ENCODE results near the gene DEPP1. TPM values are rescaled to one million over a fixed set of nuclear protein-coding genes. Genes with fewer than 3 reads are reported as not detected.

Gene DEPP1
- total and polyA plus RNA-seq, 7 donors = 16.0 to 294 (median 53.7) TPM

DNA sequence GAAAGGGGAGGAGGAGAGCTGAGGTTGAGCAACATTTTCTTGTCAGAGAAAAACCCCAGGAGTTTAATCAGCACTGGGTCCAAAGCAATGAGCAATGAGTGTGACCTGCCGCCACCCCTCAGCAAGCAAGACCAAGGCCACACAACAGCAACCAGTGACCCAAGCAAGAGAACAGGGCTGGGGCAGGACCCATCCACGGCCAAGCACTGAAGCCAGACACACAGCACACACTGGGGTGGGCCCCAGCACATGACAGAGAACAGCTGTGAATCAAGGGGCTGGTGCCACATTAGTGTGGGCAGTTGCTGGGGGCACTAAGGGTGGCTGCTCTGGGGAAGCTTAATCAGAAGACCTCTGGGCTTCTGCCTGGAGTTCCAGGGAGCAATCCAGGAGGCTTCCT lies 51.3 kb downstream of the DEPP1 start:
- Histone ChIP-seq H3K27ac (no peak overlapping the region), H3K27me3 (no peaks in the 10 kb centered on the region), H3K36me3 (no peaks in the 10 kb centered on the region), H3K9me3 (no peaks in the 10 kb centered on the region), H3K4me1 (peaks cover 0 to under 1% (median under 1%) of the 10 kb centered on the region in 4 donors), H3K4me3 (no peak overlapping the region)
- intact Hi-C loops (cut with DNase I) = no loop called here
- DNase-seq = peak; percentile 56
- WGBS, 2 donors = 81 to 82% methylated on average over 2 of the region's 2 CpGs
- TF ChIP-seq POLR2AphosphoS5 (IDR thresholded peaks at IDR 0.05) (no peak), POLR2A (IDR thresholded peaks at IDR 0.05) (no peak), EP300 (IDR thresholded peaks at IDR 0.05) (no peak)
- TF ChIP-seq, protein P1, sequence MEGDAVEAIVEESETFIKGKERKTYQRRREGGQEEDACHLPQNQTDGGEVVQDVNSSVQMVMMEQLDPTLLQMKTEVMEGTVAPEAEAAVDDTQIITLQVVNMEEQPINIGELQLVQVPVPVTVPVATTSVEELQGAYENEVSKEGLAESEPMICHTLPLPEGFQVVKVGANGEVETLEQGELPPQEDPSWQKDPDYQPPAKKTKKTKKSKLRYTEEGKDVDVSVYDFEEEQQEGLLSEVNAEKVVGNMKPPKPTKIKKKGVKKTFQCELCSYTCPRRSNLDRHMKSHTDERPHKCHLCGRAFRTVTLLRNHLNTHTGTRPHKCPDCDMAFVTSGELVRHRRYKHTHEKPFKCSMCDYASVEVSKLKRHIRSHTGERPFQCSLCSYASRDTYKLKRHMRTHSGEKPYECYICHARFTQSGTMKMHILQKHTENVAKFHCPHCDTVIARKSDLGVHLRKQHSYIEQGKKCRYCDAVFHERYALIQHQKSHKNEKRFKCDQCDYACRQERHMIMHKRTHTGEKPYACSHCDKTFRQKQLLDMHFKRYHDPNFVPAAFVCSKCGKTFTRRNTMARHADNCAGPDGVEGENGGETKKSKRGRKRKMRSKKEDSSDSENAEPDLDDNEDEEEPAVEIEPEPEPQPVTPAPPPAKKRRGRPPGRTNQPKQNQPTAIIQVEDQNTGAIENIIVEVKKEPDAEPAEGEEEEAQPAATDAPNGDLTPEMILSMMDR (IDR thresholded peaks at IDR 0.05) = no peak

DNA sequence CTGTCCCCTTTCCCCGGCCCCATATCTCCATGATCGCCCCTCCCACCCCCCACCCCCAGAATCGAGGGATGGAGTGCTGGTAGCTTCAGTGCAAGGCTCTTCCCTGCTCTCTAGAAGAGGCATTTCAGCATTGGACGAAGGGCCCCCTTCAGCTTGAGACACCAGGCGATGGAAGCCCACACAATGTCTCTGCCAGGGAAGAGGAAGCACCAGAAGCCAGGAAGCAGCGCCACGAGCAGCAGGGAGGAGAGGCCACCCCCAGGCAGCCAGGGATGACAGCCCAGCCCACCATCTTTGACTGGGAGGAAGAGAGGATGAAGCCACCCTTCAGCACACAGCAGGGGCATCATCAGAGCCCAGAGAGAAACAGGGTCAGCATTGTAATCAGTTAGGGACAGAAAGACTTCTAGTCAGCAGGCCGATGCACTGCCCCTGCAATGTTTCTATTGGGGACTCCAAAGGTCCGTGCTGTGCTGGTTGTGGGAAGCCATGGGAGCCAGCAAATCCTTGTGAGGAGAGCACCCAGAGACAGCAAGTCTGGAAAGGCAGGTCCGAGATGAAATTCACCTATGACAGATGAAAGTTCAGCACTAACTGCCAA lies 51.8 kb downstream of the DEPP1 start:
- peak; percentile 44 for DNase-seq
- Histone ChIP-seq H3K4me3 (no peak overlapping the region), H3K9me3 (no peaks in the 10 kb centered on the region), H3K27me3 (no peaks in the 10 kb centered on the region), H3K36me3 (no peaks in the 10 kb centered on the region), H3K27ac (no peak overlapping the region), H3K4me1 (no peaks in the 10 kb centered on the region)
- TF ChIP-seq EP300 (IDR thresholded peaks at IDR 0.05) (no peak), POLR2A (IDR thresholded peaks at IDR 0.05) (no peak), POLR2AphosphoS5 (IDR thresholded peaks at IDR 0.05) (no peak)
- TF ChIP-seq, protein P1 (IDR thresholded peaks at IDR 0.05) = no peak
- 75 to 78% methylated on average over 10 of the region's 10 CpGs for WGBS, 2 donors
- intact Hi-C loops (cut with DNase I) = no loop called here

Other genes starting within 250 kb of the DEPP1 start
- gene TMEM72, start 67.5 kb downstream of the DEPP1 start, total RNA-seq = under 1 TPM in 1 of 4 donors, not detected in 3; 0.33 TPM
- gene TMEM72, start 67.5 kb downstream of the DEPP1 start, polyA plus RNA-seq = 10 to 100 TPM in 1 of 3 donors, 1 to 10 TPM in 2; 3.9 to 11.8 (median 4.2) TPM
- gene RASSF4, start 19.0 kb downstream of the DEPP1 start, total RNA-seq = 10 to 100 TPM; 23.2 to 61.7 (median 45.2) TPM
- 10 to 100 TPM in 2 of 3 donors, 1 to 10 TPM in 1; 7.8 to 23.2 (median 13.6) TPM for gene RASSF4, start 19.0 kb downstream of the DEPP1 start, polyA plus RNA-seq
- 10 to 100 TPM; 18.3 to 29.9 (median 24.0) TPM for gene ZNF22, start 22.1 kb upstream of the DEPP1 start, total RNA-seq
- 10 to 100 TPM; 12.9 to 16.8 (median 13.5) TPM for gene ZNF22, start 22.1 kb upstream of the DEPP1 start, polyA plus RNA-seq